HG03060 (cell line): ENCODE results near the gene NXPH2.
"Not testable (repeated sequence)": the region's sequence is repeated elsewhere in the genome, so short reads cannot be mapped to it uniquely, and the experiment has no call there.

ENCODE experiments used
- ATAC-seq: cut with Tn5 transposase; IDR thresholded peaks from one replicate; pipeline ENCODE4 v1.9.1; 2021; ENCODE audit warnings: low read depth, moderate number of reproducible peaks; ENCODE audit not compliant: unreplicated experiment

The NXPH2 gene

DNA sequence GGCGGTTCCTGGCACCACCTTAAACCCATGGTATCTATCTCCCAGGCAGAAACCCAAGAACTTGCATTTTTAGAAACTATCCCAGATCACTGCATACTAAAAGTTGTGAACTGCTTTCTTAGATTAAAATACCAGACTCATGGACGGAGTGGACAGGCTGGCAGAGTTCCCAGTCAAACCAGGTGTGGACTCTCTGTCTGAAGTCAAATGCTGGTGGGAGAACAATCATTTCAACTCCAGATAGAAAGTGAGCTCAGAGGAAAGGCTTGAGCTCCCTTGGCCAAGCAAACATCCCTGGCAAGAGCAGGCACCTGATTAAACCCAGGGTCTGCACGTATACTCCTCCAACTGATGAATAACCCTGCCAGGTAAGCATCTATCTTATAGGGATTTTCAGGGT lies 19.5 kb downstream of the NXPH2 start:
- ATAC-seq = no peak

- no peak for ATAC-seq
Measured at GRCh38 chr2:138757384-138757783, 22.8 kb downstream of the NXPH2 start.

DNA sequence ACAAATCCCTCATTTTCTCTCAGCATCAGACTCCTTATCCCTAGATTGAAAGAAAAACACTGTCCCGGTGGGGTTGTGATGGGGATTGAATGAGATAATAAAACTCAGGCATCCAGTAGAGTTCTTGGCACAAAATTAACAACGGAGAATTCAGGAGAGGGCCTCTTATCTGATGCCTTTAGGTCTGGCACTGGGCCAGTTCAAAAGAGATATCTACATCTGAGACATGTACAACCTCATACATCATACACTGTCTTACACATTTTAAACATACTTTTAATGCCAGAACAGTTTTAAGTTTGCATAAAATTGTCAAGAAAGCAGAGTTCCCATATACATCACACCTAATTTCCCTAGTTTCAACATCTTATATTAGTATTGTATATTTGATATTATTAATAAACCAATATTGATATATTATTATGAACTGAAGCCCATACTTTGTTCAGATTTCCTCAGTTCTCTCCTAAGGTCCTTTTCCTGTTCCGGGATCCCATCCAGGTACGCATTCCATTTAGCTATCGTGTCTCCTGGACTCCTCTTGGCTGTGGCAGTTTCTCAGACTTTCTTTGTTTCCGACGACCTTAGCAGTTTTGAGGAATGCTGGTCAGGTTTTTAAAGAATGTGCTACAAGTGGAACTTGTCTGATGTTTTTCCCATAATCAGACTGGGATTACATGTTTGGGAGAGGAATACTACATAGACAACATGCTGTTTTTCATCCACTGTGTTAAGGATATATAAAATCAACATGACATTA lies 27.8 kb downstream of the NXPH2 start:
- ATAC-seq = no peak

- ATAC-seq = no peak
Measured at GRCh38 chr2:138744713-138745112, 35.5 kb downstream of the NXPH2 start.

- ATAC-seq = no peak
Measured at GRCh38 chr2:138742441-138743057, 37.6 kb downstream of the NXPH2 start.

DNA sequence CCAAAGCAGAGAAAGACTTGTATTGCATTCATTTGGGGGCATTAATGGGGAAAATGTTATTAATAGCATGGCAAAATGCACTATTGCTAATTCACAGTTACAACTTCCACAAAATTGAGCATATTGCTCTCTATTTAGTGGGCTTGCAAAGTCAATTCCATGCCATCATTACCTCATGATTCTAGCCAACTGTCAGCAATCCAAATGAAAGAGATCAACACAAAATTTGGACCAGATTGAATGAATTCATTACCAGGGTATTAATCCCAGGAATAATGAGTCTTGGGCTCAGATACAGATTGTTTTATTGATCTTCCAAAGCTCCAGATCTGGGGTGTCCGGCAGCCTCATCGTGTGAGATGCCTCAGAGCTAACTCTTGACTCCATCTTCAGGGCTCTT lies 38.3 kb downstream of the NXPH2 start:
- ATAC-seq = no peak

- ATAC-seq = not testable (repeated sequence)
Measured at GRCh38 chr2:138737009-138737554, 43.1 kb downstream of the NXPH2 start.

DNA sequence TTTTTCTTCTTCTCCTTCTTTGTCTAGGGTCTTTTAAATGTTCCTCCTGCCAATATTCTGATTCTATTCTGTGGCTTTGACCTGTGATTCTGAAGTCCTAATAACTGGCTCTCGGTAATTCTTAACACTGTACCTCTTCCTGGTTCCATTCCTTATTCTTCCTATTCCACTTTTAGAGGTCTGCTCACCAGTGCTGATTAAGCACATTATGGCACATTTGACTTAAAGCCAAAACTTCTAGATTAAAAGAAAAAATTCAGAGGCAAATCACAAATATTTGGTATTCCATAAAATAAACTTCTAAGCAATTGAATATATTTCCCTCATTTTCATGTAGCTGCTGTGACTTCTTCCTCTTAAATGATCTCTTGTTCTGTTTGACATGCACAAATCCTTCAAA lies 47.5 kb downstream of the NXPH2 start:
- no peak for ATAC-seq

DNA sequence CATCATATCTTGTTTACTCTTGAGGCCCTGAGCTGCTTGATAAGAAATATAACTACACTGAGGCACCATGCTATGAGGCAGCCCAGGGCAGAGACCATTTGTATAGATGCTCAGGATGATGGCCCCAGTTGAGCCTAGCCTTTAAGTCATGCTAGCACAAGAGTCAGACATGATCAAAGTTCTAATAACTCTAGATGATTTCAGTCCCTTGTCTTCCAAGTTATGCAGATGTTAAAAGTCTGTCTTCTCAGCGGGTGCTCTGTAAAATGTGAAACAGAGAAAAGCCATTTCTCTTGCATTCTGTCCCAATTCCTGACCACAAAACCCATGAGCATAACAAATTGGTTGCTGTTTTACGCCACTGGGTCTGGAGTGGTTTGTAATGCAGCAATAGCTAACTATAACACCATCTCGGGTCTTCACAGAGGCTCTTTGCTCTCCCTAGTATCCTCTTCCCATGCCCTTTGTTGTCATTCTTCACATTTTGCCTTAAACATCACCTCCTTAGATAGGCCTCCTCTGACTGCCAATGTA lies 49.6 kb downstream of the NXPH2 start:
- no peak for ATAC-seq

DNA sequence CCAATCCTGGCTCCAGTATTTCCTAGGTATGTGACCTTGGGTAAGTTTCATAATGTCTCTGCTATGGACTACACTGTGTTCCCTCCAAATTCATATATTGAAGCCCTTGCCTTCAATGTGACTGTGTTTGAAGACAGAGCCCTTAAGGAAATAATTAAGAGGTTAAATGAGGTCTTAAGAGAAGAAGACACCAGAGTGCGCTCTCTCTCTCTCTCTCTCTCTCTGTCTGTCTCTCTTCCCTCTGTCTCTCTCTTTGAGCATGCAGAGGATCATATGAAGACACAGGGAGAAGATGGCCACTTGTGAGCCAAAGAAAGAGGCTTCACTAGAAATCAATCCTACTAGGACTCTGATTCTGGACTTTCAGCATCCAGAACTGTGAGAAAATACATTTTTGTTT lies 52.2 kb downstream of the NXPH2 start:
- ATAC-seq = no peak

DNA sequence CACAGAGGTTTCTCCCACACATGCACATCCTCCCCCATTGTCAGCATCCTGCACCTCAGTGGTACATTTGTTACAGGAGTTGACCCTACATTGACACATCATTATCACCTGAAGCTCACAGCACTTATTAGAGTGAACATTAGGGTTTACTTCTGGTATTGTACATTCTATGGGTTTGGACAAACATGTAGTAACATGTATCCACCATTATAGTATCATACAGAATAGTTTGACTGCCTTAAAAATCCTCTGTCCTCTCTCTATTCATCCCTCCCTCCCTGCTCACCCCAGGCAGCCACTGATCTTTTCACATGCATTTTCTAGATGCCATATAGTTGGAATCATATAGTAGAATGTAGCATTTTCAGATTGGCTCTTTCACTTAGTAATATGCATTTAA lies 53.5 kb downstream of the NXPH2 start:
- ATAC-seq = no peak

DNA sequence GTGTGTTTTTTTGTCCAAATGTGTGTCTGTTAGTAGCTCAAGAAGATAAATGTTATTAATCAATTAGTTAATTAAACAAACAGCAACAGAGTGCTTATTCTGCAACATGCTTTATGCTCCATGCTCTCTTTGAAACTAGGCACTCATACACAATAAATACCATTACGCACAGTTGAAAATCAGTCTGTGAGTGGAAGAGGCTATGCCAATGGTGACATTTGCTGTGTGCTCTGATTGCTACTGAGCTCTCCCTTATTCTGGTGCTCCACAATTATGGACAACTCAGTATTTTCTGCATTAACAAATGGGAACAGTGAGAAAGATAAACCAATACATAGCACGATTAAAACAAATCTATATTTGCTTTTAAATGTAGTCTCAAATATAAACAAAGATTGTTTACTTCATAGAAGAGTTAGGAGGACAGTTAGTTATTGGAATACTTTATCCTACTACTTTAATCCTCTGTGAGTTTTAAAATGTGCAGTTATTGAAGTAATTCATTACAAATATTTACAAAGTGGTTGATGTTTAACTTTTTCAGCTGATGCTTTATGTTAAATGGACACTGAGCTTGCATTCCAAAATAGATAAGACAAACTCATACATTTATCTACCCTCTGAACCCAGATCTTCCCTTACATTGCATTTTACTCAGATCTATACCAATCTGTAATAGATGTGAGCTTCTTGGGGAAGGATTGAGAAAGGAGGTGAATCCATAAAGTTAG lies 55.3 kb downstream of the NXPH2 start:
- no peak for ATAC-seq

GRCh38 chr2:138724327-138724726 lies 55.9 kb downstream of the NXPH2 start:
- ATAC-seq = no peak

- ATAC-seq = no peak
Measured at GRCh38 chr2:138723196-138723987, 56.8 kb downstream of the NXPH2 start.

- no peak for ATAC-seq
Measured at GRCh38 chr2:138722316-138722715, 57.9 kb downstream of the NXPH2 start.

DNA sequence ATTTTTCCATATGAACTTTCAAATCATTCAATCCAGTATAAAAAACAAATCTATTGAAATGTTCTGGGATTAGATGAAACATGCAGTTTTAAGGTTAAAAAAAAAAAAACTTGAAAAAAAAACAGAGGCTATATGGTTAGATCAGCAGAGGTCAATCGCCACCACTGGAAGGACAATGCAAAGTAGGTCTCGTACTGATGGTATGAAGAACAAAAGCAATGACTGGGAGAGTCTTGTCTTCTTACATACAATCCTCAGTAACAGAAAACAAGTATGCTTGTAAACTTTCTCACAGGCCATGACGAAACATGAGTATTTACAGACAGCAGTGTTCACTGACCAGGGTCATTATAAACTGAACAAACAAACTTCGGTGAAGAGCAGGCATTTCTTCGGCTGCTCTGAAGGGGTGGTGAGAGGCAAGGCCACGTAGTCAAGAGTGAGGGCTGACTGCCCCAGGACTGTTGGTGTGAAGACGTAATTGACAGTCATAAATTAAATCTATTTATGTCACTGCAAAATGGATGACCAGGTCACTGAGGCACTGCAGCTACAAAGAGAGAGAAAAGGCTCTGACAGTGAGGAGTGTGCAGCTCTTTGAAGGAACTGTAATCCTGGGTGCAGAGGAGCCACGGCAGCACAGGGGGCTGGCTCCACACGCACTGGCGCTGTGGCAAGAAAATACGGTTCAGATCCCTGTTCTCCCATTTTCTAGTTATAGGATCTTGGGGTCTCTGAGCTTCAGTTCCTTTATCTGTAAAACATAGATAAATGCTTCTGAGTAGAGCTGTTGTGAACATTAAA lies 60.0 kb downstream of the NXPH2 start:
- no peak for ATAC-seq

- ATAC-seq = no peak
Measured at GRCh38 chr2:138718405-138718804, 61.8 kb downstream of the NXPH2 start.

DNA sequence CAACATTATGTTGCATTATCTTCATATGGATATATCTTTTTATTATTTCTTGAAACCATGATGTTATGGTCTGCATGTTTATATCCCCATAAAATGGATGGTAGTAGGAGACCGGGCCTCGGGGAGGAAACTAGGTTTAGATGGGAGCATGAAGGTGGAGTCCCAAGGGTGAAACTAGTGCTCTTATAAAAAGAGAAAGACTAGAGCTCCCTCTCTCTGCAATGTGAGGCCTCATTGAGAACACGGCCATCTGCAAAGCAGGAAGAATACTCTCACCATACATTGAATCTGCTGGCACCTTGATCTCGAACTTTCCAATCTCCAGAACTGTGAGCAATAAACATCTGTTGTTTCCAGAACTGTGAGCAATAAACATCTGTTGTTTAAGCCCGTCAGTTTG lies 64.0 kb downstream of the NXPH2 start:
- no peak for ATAC-seq

- no peak for ATAC-seq
Measured at GRCh38 chr2:138713504-138713903, 66.7 kb downstream of the NXPH2 start.
